Chondrocyte (in vitro differentiated cells): Measurements from ENCODE around the gene CMTM7. TPM values are rescaled to one million over a fixed set of nuclear protein-coding genes. Genes with fewer than 3 reads are reported as not detected.

Source experiments
- total RNA-seq: library from RNA; stranded (reverse); gene quantifications from 3 replicates; pipeline ENCODE4 v1.2.1, GENCODE V29; 2021

The CMTM7 gene
- total RNA-seq, 1 donor from 2014 or later, result 8.8 TPM

Other genes starting within 250 kb of the CMTM7 start
- 2.3 to 3.7 TPM (median 2.5 TPM) in 3 replicates for gene CMTM8, start 153.2 kb upstream of the CMTM7 start, total RNA-seq
- gene CMTM6, start 111.0 kb downstream of the CMTM7 start, total RNA-seq, result 51.8 to 59.0 TPM (median 54.0 TPM) in 3 replicates
- gene DYNC1LI1, start 179.0 kb downstream of the CMTM7 start, total RNA-seq, result 56.9 to 73.1 TPM (median 69.2 TPM) in 3 replicates